Fibroblast of skin of right biceps (primary cell): ENCODE measurements around the gene GRIN3A.
A peak's percentile ranks its signal among the peaks of the same experiment; 100 is the strongest.

Experiments
- DNase-seq: peaks from one replicate; pipeline ENCODE4 v3.0.0-alpha.2; 2013

Gene GRIN3A

GRCh38 chr9:101705135-101705661 is 33.2 kb downstream of the GRIN3A start:
- DNase-seq = peak; percentile 14

GRCh38 chr9:101702257-101702656 is 36.2 kb downstream of the GRIN3A start:
- no peak for DNase-seq

DNA sequence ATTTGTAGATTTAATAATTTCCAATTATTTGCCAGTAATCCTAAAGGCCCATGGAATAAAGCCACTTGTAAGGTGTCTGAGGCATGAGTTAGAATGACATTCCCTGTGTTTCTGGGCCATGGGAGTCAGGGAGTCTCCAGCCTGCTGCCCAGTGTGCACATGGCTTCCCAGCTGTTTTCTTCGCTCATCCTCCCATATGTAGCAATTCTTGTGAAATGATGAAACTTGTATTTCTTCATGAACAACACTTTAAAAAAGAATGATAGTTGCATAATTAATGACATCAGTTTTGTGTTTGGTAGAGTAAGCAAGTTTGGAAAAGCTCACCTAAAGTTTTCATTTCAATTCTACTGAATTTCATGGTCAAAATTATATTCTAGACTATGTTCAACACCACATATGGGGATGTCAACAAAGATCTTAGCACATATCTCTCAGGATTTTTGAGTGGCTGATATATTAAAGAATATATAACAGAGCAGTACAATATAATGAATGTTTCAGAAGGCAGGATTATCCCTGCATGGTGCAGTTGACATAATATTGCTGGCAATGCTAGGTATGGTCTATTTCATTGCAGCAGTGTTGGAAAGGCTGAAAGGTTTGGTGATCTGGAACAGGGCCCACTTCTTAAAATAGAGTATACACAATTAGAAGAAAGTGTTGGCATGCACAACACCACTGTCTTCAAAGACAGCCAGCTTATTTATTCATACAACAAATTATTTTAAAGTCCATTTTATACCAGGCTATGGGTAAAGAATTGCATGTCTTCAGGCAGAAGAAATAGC is 44.7 kb downstream of the GRIN3A start:
- DNase-seq = no peak

- DNase-seq = peak; percentile 30
Observed at GRCh38 chr9:101691657-101692056, 46.8 kb downstream of the GRIN3A start.

- no peak for DNase-seq
Observed at GRCh38 chr9:101689039-101689438, 49.4 kb downstream of the GRIN3A start.

GRCh38 chr9:101684665-101685064 is 53.8 kb downstream of the GRIN3A start:
- DNase-seq = no peak

DNA sequence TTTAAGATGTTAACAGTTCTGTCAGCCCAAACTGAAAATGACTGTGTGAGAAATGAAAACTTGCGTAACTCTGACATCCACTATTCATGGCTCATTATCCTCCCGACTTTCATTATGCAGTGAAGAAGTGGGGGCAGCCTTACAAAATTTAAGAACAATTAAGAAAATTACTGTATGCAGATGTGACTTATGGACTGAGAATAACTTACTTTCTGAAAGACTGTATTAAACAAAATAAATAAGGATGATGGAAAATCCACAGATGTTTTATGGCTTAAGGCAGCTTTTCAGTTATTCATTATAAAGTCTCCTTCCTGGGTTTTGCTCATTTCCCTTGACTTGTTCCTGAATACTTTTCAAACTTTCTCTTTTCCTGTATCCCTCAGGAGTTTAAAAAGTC is 55.2 kb downstream of the GRIN3A start:
- DNase-seq = no peak

GRCh38 chr9:101677861-101678260 is 60.6 kb downstream of the GRIN3A start:
- DNase-seq = peak; percentile 22

- no peak for DNase-seq
Observed at GRCh38 chr9:101675341-101675740, 63.1 kb downstream of the GRIN3A start.

DNA sequence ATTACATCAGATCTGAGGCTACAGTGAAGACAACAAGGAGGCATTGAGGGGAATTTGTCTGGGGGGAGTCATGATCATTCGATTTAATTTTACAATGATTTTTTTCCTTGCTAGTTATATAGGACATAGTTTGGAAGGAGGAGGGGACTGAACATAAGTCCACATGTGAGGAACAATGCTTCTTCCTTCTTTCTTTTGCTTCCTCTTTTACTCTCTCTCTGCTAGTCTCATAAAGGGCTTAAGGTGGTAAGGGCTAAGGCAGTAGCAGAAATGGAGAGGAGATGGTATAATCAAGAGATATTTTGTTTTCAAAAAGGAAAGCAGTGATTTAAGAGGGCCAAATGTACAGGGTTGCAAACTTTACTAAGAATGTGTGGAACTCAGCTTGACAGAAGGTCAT is 64.3 kb downstream of the GRIN3A start:
- DNase-seq = no peak

GRCh38 chr9:101673642-101674041 is 64.8 kb downstream of the GRIN3A start:
- DNase-seq = no peak

- no peak for DNase-seq
Observed at GRCh38 chr9:101671567-101671966, 66.9 kb downstream of the GRIN3A start.

- DNase-seq = no peak
Observed at GRCh38 chr9:101668421-101668820, 70.0 kb downstream of the GRIN3A start.

- DNase-seq = no peak
Observed at GRCh38 chr9:101664453-101664852, 74.0 kb downstream of the GRIN3A start.

DNA sequence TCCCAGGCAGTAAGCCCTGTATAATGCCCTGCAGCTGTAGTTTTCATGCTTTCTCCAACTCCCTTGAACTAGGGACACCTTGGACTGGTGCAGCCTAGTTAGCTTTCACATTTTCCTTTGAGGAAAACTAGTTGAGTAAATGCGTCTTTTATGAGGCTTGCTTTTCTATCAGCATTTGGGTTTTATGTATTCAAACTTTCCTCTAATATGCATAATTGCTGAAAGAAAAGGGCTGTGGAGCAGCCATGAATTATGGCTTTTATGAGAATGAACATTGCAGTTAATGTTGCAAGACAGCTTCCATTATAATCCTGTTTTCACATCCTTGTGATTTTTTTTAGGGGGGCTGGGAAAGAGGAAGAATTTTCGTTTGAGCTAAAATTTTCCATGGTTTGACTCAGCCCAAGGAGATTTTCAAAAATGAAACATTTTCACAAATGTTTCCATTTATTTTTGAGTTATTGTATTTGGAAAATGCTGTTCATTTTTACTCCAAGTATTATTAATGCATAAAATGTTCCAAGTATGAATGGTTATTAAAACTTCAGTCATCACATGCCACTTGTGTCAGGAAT is 85.8 kb downstream of the GRIN3A start:
- peak; percentile 50 for DNase-seq

DNA sequence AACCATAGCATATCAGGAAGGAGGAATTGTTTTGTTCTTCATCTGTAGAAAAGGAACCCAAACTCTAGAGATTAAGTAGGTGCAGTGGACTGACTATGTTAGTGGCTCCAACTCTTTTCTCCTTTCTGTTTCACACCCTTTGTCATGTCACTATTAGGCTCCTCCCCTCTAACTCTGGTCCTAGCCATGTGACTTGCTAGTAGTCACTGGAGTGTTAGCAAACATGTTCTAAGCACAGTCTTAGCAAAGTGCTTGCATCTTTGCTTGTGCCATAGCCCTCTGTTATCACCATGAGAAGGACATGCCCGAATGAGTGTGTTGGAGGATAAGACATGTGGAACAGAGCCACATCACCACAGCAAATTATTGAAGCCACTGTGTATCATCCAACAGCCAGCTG is 88.3 kb downstream of the GRIN3A start:
- DNase-seq = no peak

GRCh38 chr9:101648493-101648892 is 90.0 kb downstream of the GRIN3A start:
- DNase-seq = no peak

DNA sequence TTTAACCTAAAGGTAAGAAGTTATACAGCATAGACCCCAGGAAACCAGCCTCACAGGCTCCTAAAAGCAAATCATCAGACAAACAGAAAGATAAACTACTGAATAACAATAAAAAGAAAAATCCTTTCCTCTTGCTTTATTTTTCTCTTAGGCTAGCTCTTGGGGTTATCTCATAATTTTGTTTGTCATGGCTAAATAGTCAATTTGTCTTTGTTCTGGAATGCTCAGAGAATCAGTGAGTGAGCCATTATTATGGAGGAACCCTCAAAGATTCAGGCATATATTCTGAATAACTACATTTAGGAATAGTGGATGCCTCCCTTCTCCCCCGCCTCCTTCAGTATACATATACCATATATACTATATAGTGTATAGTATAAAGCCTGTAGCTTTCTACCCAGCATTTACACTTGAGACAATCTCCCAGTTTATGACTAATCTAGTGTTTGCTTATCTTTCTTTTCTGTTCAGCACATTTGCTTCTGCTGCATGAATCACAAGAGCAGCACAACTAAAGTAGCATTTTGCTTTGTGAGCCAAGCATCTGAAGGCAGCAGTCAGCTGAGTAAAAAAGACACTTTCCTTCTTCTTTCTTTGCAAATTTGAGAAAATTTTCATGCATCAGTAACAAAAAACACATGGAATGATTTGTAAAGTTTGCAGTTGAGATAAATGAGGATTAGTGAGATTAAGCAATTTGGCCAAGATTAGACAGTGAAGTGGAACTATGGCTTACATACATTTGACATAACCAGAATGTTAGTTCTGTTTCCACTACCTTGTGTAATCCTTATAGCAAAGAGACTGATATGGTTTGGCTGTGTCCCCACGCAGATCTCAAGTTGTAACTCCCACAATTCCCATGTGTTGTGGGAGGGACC is 98.4 kb downstream of the GRIN3A start:
- DNase-seq = peak; percentile 23

GRCh38 chr9:101639311-101639710 is 99.1 kb downstream of the GRIN3A start:
- DNase-seq = peak; percentile 29

- DNase-seq = no peak
Observed at GRCh38 chr9:101636247-101636646, 102.2 kb downstream of the GRIN3A start.

DNA sequence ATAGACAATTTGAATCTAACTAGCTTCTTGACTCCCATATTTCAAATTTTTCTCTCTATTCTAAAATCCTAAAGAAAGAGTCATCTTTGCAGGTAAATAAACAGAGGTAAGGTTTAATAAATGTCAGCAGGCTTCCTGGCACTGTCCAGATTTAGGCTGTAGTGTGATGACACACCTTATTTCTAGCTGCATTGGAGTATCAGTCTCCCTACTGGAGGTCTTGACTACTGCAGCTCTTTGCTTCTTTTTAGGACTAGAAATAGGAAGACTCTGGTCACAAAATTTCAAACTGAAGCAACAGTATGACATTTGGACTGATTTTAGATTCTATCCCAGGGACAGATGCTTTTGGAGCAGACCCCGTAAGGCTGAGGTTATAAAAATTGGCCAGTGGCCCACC is 103.0 kb downstream of the GRIN3A start:
- no peak for DNase-seq

DNA sequence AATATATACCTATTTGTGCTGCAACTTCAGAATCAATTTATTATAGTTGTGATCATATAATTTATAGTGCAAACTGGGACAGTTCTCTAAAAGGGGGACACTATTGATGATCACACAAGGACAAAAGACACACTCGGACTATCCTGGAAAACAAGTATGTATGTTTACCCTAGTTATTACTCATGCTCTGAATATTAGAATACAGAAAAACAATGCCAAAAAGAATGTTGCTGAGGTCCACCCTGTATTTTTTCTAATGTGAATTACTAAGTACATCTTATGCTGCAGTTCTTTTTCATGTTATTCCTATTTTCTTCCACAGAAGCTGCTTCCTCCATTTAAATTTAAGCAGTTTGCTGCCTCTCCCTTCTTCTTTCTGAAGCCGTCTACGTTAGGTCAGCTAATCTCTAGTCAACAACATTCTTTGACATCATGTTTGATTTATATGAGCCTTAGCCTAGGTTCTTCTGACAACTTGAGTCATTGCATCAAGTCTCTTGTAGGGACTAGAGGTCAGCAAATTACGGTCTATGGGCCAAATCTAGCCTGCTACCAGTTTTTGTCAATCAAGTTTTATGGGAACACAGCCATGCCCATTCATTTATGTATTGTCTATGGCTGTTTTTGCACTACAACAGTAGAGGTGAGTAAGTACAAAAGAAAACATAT is 103.6 kb downstream of the GRIN3A start:
- no peak for DNase-seq

- DNase-seq = no peak
Observed at GRCh38 chr9:101632611-101633010, 105.8 kb downstream of the GRIN3A start.
